Effector memory CD4-positive, alpha-beta T cell (primary cell): ENCODE measurements around the gene TPO.

ENCODE experiments used
- DNase-seq, 3 donors: peaks; one replicate each; pipeline ENCODE4 v3.0.0-alpha.2; 2020
- H3K27ac ChIP-seq: 2 replicates; pipeline ENCODE4 v1.7.0; 2013; ENCODE audit warnings: mild to moderate bottlenecking, low read length, moderate library complexity; ENCODE audit not compliant: insufficient read depth, poor library complexity, severe bottlenecking
- H3K27me3 ChIP-seq: replicated peaks from 2 replicates; pipeline ENCODE4 v1.7.0; 2013; ENCODE audit warnings: mild to moderate bottlenecking, low read length; ENCODE audit not compliant: insufficient read depth, control insufficient read depth, poor library complexity, severe bottlenecking
- H3K36me3 ChIP-seq: 2 replicates; pipeline ENCODE4 v1.7.0; 2013; ENCODE audit warnings: mild to moderate bottlenecking, low read length, moderate library complexity; ENCODE audit not compliant: control insufficient read depth, insufficient read depth
- H3K4me1 ChIP-seq: 2 replicates; pipeline ENCODE4 v1.7.0; 2013; ENCODE audit warnings: low read length, mild to moderate bottlenecking; ENCODE audit not compliant: control insufficient read depth, insufficient read depth, poor library complexity, severe bottlenecking
- H3K4me3 ChIP-seq: 2 replicates; pipeline ENCODE4 v1.7.0; 2013; ENCODE audit warnings: low read length, low read depth, mild to moderate bottlenecking; ENCODE audit not compliant: insufficient read depth, poor library complexity, severe bottlenecking
- H3K9me3 ChIP-seq: 2 replicates; pipeline ENCODE4 v1.7.0; 2013; ENCODE audit warnings: mild to moderate bottlenecking, low read length, moderate library complexity; ENCODE audit not compliant: control insufficient read depth

The TPO gene

GRCh38 chr2:1420746-1421480, 7.7 kb downstream of the TPO start:
- Histone ChIP-seq H3K36me3 (no peaks in the 10 kb centered on the region), H3K27ac (no peak overlapping the region), H3K4me3 (no peak overlapping the region), H3K4me1 (no peaks in the 10 kb centered on the region), H3K9me3 (no peaks in the 10 kb centered on the region), H3K27me3 (no peaks in the 10 kb centered on the region)
- DNase-seq, result no peak

- DNase-seq, result no peak
- Histone ChIP-seq H3K9me3 (no peaks in the 10 kb centered on the region), H3K4me3 (no peak overlapping the region), H3K27ac (no peak overlapping the region), H3K36me3 (no peaks in the 10 kb centered on the region), H3K4me1 (no peaks in the 10 kb centered on the region), H3K27me3 (no peaks in the 10 kb centered on the region)
Measured at GRCh38 chr2:1421731-1422130, 8.5 kb downstream of the TPO start.

- no peak for DNase-seq
- Histone ChIP-seq H3K4me3 (no peak overlapping the region), H3K9me3 (no peaks in the 10 kb centered on the region), H3K27ac (no peak overlapping the region), H3K4me1 (no peaks in the 10 kb centered on the region), H3K36me3 (no peaks in the 10 kb centered on the region), H3K27me3 (no peaks in the 10 kb centered on the region)
Measured at GRCh38 chr2:1422131-1422530, 8.9 kb downstream of the TPO start.

GRCh38 chr2:1422716-1423285, 9.5 kb downstream of the TPO start:
- no peaks in the 10 kb centered on the region for H3K9me3 ChIP-seq
- H3K27ac ChIP-seq, result no peak overlapping the region
- H3K27me3 ChIP-seq, result no peaks in the 10 kb centered on the region
- no peaks in the 10 kb centered on the region for H3K36me3 ChIP-seq
- no peaks in the 10 kb centered on the region for H3K4me1 ChIP-seq
- H3K4me3 ChIP-seq, result no peak overlapping the region
- DNase-seq, result no peak

GRCh38 chr2:1427086-1427485, 13.8 kb downstream of the TPO start:
- no peaks in the 10 kb centered on the region for H3K4me1 ChIP-seq
- H3K4me3 ChIP-seq, result no peak overlapping the region
- H3K27ac ChIP-seq, result no peak overlapping the region
- H3K27me3 ChIP-seq, result no peaks in the 10 kb centered on the region
- no peaks in the 10 kb centered on the region for H3K9me3 ChIP-seq
- DNase-seq, result no peak
- H3K36me3 ChIP-seq, result no peaks in the 10 kb centered on the region

- Histone ChIP-seq H3K4me1 (no peaks in the 10 kb centered on the region), H3K9me3 (no peaks in the 10 kb centered on the region), H3K27ac (no peak overlapping the region), H3K27me3 (no peaks in the 10 kb centered on the region), H3K36me3 (no peaks in the 10 kb centered on the region), H3K4me3 (no peak overlapping the region)
- no peak for DNase-seq
Measured at GRCh38 chr2:1429895-1430294, 16.6 kb downstream of the TPO start.

- Histone ChIP-seq H3K4me1 (no peaks in the 10 kb centered on the region), H3K27ac (no peak overlapping the region), H3K27me3 (no peaks in the 10 kb centered on the region), H3K4me3 (no peak overlapping the region), H3K9me3 (no peaks in the 10 kb centered on the region), H3K36me3 (no peaks in the 10 kb centered on the region)
- DNase-seq, result no peak
Measured at GRCh38 chr2:1430491-1430890, 17.2 kb downstream of the TPO start.

GRCh38 chr2:1431886-1432400, 18.7 kb downstream of the TPO start:
- H3K36me3 ChIP-seq, result no peaks in the 10 kb centered on the region
- DNase-seq, result no peak
- no peaks in the 10 kb centered on the region for H3K27me3 ChIP-seq
- H3K27ac ChIP-seq, result no peak overlapping the region
- H3K4me1 ChIP-seq, result no peaks in the 10 kb centered on the region
- H3K9me3 ChIP-seq, result no peaks in the 10 kb centered on the region
- no peak overlapping the region for H3K4me3 ChIP-seq

GRCh38 chr2:1432726-1433125, 19.5 kb downstream of the TPO start:
- Histone ChIP-seq H3K9me3 (no peaks in the 10 kb centered on the region), H3K27me3 (no peaks in the 10 kb centered on the region), H3K27ac (no peak overlapping the region), H3K4me3 (no peak overlapping the region), H3K36me3 (no peaks in the 10 kb centered on the region), H3K4me1 (no peaks in the 10 kb centered on the region)
- no peak for DNase-seq

- no peaks in the 10 kb centered on the region for H3K27me3 ChIP-seq
- H3K9me3 ChIP-seq, result no peaks in the 10 kb centered on the region
- no peaks in the 10 kb centered on the region for H3K4me1 ChIP-seq
- no peaks in the 10 kb centered on the region for H3K36me3 ChIP-seq
- DNase-seq, result no peak
- no peak overlapping the region for H3K27ac ChIP-seq
- no peak overlapping the region for H3K4me3 ChIP-seq
Measured at GRCh38 chr2:1436369-1436768, 23.1 kb downstream of the TPO start.
